ENCODE measurements around the gene ZNF804B.
"Not testable (repeated sequence)": the region's sequence is repeated elsewhere in the genome, so short reads cannot be mapped to it uniquely, and the experiment has no call there.

The ZNF804B gene

DNA sequence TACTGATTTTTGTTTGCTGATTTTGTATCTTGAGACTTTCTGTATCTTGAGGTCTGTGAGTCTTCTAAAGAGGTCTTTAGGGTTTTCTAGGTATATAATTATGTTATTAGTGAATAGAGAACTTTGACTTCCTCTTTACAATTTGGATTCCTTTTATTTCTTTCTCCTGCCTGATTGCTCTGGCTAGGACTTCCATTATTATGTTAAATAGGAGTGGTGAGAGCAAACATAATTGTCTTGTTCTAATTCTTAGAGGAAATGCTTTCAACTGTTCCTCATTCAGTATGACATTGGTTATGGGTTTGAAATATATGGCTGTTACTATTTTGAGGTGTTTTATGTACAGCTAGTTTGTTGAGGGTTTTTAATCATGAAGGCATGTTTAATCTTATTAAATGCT lies 344.1 kb downstream of the ZNF804B start:
- DNase-seq: no peak

DNA sequence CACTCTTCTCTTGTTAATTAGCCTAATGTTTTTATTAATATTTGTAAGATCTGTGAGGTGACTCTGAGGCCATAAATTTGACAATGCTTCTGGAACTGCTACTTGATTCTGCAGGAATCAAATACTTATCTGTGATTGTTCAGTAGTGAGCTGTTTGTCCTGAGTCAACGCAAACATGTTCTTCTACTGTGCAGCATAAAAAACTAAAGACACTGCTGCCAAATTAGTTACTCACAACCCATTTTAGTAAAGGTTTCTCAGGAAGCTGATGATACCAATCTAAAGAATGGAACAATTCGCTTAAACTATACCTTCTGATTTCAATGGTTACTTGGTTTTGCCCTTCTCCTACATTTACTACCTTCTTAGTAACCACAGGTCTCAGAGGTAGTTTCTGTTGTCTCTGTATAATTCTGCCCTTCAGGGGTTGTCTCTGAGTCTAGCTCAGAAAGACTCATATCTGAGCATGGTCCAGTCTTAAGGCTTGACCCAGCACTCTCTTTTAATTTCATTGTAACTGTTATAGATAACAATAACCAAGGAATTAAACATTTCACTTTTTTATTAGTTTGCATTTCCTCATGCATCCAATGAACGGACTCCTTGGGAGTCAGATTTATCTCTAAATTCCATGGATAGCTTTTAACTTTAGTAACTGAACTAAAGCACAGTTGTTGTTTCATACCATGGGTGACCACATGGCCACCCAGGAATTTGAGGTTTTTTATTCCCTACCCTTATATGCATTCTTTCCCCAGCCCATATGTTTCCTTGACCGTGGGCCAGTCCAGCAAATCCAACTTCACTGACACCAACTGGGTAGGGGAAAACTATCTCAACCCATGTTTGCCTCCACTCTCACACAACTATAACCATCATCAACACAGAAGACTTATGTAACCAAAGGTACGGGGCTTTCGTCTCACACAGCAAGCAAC lies 345.5 kb downstream of the ZNF804B start:
- DNase-seq: no peak

- no peak for DNase-seq
Observed at GRCh38 chr7:89123871-89124270, 364.4 kb downstream of the ZNF804B start.

- DNase-seq: no peak
Observed at GRCh38 chr7:89129600-89130375, 370.3 kb downstream of the ZNF804B start.

- no peak for DNase-seq
Observed at GRCh38 chr7:89133357-89133756, 373.9 kb downstream of the ZNF804B start.

DNA sequence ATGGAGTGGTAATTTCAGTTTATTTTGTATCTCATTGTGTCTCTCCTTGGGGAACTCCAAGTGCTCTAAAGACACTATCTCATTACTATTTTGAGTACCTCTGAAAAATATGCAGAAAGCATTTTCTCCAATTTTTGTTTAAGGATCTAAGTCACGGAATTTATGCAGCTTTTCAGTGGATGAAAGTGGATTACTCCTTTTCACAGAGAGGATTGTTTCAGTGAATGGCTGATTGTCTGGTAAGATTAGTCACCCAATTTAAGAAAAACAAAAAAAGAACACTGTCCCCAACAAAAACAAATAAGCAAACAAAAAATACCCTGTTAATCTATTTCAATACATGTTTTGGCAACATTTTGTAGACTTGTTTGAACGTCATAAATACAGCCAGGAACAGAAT lies 374.3 kb downstream of the ZNF804B start:
- DNase-seq: no peak

- no peak for DNase-seq
Observed at GRCh38 chr7:89145801-89146200, 386.3 kb downstream of the ZNF804B start.

DNA sequence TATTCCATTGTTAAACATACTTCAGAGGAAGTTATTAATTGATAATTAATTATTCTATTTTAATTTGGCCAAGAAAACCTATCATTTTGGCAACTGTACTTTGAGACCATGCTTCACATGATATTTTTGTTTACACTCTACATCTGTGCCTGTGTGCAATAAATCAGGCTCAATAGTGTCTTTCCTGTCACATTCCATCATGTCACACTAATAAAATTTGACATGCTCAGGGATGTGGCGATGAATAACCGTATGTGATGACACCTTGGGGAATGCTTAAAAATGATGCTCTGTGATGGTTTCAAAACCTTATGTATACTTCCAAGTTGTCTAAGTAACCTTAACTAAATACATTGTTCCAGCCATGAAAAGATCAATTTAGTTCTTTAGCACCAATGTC lies 400.6 kb downstream of the ZNF804B start:
- no peak for DNase-seq

GRCh38 chr7:89165421-89165820 lies 405.9 kb downstream of the ZNF804B start:
- no peak for DNase-seq

DNA sequence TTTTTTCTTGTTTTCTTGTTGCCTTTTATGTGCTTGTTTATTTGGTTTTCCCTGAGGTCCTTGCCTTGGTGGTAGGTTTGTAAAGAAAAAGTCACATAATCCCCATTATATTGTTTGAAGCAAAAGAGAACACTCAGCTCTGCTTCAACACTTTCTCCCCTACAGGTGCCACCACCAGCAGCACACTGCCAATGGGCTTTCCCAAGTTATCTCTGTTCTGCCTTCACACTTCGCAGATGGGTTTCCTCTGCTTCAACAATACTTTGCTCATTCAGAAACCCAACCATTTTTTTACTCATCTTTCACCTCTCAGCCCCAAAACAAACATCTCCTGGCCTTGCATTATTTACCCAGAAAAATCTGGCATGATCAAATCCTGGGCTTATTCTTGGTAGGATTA lies 411.1 kb downstream of the ZNF804B start:
- DNase-seq: no peak

GRCh38 chr7:89182116-89182515 lies 422.6 kb downstream of the ZNF804B start:
- DNase-seq: no peak

DNA sequence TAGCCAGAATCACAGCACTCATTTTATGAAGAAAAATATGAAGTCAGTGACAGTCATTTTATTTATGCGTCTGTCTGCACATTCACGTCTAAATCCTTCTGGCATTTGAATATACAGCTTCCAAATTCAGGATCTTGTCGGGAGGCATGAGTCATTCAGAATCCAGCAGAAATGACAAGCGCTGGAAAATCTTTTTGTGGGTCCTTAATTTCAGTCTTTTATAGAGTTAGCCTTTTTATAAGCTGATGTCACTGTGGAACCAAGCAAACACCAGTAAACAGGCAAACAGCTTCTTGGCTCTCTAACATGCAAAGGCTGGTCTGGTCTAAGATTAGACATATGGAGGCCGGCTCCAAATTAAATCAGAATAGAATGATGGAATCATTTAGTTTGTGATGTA lies 424.2 kb downstream of the ZNF804B start:
- no peak for DNase-seq

DNA sequence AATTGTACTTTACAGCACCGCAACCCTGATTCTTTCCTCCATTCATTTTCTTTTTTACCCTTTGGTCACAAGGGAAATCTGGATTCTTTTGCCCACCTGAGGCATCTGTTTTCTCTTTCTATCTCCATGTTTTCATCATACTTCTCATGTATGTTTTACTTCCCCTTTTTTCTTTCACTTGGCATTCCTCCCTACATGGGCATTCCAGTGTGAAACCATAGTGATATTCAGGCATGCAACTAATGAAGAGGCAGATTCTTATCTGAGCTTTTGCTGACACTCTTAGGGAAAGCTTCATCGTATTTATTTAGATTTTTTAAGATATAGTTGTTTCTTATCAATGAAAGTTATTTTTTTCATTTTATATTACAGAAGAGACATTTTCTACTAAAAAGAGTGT lies 441.3 kb downstream of the ZNF804B start:
- DNase-seq: no peak

DNA sequence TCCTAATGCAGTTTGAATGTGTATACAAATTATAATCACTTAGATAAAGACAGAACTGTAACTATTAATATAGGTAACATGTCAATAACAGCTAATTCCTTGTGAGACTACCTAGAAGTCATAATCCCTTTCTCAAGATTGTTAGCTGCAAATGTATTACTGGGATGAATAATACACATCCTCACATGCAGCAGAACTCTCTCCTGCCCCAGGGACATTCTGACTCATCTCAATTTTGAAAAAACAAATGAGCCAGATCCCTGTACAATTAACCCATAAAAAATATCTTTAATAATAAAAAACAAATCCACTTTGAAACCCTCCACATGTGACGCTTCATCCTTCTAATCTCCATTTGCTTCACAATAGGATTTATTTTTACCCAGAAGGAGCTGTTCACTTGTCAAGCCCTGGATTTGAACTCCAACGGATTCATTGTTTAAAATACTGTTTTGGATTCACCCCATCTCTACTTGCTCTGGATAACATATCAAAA lies 464.4 kb downstream of the ZNF804B start:
- DNase-seq: no peak

- not testable (repeated sequence) for DNase-seq
Observed at GRCh38 chr7:89228688-89229171, 469.2 kb downstream of the ZNF804B start.

DNA sequence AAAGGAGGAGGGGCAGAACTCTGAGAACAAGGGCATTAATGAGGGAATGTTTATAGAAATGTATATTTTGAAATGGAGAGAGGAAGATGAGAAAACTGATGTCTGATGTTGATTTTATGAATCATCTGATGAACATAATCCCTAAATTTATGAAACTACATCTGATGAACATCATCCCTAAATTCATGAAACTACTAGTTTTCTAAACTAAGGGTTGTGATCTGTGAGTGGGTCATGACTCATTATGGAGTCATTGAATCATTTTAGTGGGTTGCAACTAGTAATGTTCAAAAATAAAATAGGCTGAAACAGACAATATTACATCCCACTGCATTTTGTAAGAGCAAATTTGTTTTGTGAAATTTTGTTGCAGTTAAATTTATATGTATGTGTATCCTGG lies 478.7 kb downstream of the ZNF804B start:
- no peak for DNase-seq

GRCh38 chr7:89246196-89246595 lies 486.7 kb downstream of the ZNF804B start:
- no peak for DNase-seq

DNA sequence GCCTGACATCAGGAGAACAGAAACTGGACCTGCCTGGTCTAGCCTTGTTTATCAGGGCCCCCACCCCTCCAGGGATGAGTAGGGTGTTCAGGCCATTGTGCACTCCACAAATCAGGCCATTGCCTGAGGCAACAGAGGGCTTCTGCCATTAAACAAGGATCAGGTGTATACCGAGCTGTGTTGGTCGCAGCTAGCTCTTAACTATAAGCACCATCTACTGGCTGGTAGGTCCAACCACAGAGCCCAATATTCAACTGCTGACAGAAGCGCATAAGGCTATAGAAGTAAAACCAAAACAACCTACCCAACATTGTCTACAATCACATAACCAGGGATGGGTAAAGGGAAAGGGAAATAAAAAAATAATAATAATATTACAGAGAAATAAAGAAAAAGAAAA lies 487.7 kb downstream of the ZNF804B start:
- DNase-seq: no peak

DNA sequence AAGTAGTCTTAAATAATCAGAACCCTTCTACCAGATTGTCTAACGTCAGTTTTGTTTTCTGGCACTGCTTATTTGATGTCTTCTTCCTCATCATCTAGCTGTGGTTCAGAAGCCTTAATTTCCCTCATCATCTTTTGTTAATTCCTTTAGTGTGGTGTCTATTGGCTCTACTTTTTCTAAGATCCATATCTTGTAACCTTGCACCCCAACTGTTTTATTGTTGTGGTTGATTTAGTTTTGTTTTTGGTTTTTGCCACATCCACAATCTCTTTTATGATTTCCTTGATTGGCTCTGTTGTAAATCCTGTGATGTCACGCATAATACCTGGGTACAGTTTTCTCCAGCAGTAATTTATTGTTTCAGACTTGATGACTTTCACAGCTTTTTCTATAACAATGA lies 499.6 kb downstream of the ZNF804B start:
- DNase-seq: no peak

DNA sequence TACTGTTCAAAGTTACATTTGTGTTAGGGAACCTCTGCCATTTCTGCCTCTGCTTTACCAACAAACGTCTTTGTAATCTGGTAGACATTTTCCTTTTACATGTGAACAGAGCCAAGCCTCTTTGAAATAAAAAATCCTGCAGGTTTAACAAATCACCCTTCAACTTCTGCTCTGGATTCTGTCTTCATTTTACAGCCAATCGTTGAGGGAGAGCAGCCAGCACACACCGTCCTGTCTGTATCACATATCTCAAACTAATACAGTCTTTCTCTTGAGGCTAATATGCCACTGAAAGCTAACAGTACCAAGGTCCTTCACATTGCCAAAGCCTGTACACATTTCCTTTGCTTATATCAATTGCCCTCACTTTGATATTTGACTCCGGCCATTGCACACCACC lies 504.6 kb downstream of the ZNF804B start:
- DNase-seq: no peak

GRCh38 chr7:89265631-89266030 lies 506.1 kb downstream of the ZNF804B start:
- DNase-seq: no peak

GRCh38 chr7:89283302-89283701 lies 523.8 kb downstream of the ZNF804B start:
- no peak for DNase-seq

- DNase-seq: no peak
Observed at GRCh38 chr7:89308535-89308934, 549.0 kb downstream of the ZNF804B start.

Data from C1 segment of cervical spinal cord (tissue), 14 donors.